Activated CD4-positive, alpha-beta T cell treated with anti-CD3 and anti-CD28 coated beads, Interleukin-2, Interleukin-4, amounts not matched to agents 100 ng/mL and 50 ng/mL, durations not matched to agents 16 hours and 8 hours (primary cell): Measurements from ENCODE around the gene CHIC2.
A peak's percentile ranks its signal among the peaks of the same experiment; 100 is the strongest.
"Not testable (repeated sequence)": the region's sequence is repeated elsewhere in the genome, so short reads cannot be mapped to it uniquely, and the experiment has no call there.

ENCODE experiments used
- DNase-seq: peaks from one replicate; pipeline ENCODE4 v3.0.0-alpha.2; 2020; ENCODE audit warnings: low spot score

CHIC2 gene

DNA sequence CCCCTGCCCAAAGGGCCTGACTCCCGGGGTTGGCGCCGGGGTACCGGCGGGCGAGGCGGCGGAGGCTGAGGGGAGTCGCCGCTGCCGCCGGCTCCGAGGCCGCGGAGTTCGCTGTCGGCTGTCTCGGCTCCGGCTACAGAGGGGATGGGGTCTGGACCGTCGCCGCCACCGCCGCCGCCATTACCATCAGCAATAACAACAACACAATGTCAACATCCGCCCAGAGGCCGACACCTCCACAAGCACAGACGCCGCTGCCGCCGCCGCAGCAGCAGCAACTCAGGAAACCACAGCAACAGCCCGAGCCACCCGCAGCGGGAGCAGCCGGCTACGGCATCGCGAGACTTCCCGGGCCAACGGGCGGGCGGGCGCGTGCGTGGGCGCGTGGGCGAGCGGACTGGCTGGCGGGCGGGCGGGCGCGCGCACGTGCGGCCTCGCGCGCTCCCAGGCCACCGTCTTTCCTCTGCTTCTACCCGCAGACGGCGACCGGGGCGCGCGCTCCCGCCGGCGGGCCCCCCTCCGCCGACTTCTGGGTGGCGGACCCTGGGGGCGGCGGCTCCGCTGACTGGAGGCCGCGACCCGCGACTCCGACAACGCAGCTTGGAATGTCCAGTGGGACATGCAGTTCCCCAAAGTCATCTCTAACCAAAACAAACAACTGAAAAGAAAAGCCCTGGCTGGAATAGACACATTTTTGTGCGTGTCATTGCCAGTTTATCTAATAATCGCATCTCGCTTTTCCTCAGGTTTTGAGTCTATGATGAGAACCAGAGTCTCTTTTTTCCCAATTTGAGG is at the start of gene CHIC2:
CHIC2 (minus strand) TSS at position 289 of the 795 bp plus-strand sequence. CDS start 305 bp downstream, outside the sequence.
- peak; percentile 96 for DNase-seq

DNA sequence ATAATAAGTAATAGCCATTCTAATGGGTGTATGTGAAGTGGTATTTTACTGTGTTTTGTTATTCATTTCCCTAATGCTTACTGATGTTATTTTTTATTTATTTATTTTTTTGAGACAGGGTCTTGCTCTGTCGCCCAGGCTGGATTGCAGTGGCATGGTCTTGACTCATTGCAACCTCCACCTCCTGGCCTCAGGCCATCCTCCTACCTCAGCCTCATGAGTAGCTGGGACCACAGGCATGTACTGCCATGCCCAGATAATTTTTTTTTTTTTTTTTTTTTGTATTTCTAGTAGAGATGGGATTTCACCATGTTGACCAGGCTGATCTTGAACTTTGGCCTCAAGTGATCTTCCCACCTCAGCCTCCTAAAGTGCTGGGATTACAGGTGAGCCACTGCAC is 48.8 kb upstream of the CHIC2 start:
- not testable (repeated sequence) for DNase-seq

DNA sequence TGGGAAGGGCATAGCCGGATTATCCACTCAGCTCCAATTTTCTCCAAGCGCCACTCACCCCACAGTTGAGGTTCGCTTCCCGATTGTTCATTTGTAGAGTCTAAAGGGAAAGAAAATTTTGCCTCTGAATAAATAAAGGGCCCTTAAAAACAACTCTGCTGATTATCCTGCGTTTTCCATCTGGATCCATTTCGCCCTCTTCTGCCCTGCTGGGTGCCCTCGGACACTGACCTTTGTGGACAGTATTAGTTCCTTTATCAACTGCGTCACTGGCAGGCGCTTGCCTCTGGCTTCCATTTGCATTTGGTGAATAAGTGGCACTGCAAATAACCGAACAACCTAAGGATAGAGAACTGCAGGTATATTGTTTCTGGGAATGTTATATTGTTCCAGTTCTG is 45.6 kb upstream of the CHIC2 start:
- no peak for DNase-seq

DNA sequence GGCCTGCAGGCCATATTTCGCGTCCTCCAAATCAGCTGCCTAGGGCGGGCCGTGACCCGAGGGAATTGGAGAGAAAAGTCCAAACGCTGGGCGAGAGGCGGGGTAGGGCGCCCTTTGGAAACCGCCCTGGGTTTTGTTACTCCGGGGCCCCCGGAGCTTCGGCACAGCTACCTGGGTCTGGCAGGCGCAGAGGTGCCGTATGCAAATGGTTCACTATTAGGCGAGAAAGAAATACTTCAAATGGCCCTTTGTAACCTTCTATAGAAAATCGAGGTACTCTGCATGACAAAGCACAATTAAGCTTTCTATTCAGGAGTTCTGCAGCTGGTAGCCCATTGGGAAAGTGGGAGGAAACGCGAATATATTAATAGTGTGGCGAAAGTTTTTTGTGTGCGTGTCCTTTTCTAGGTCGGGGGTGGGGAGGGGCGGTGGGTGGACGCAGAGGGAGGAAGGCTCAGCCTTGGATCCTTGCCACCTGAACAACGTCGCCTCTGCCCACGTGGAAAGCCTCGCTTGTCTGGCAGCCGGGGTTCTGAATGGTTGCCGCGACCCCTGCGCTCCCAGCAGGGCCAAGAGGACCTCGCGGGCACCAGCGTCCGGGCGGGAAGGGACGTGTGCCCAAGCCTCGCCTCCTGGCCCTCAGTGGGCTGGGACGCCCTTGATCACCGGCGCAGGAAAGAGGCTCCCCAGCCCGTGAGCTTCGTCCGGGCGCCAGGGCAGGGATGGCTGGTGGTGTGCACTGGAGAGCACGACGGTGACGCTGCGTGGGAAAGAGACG is 45.0 kb upstream of the CHIC2 start:
- no peak for DNase-seq

DNA sequence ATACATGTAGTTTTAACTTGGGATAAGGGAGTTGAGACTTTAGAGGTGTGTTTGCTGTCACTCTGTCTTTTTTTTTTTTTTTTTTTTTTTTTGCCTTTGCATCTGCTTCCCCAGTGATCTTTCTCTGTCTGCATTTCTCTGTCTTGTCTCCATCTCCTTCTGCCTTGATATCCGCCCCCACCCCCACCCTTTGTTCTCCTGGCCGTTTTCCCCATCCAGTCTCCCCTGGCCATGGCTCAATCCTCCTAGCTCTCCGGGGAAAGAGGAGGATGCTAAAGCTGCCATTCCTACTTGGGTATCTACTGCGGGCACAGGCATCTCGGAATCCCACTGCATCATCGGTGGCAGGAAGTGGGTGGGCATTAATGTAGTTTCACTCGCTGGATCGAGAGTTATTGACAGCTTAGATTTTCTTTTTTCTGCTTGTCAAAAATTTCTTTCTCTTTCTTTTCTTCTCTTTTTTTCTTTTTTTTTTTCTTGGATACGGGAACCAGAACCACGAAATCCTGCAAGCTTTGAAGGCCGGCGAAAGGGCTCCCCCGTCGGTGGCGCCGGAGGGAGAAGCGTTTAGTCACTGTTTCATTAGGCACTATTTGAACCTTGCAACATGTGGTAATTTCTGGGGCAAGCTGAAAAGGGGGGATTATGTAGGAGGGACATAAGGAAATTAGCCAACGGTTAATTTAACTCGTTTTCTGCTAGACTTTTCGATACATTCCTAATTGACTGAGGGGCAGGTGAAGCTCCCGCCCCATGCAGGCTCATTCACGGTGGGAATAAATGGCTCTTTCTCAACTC is 43.7 kb upstream of the CHIC2 start:
- DNase-seq: no peak

DNA sequence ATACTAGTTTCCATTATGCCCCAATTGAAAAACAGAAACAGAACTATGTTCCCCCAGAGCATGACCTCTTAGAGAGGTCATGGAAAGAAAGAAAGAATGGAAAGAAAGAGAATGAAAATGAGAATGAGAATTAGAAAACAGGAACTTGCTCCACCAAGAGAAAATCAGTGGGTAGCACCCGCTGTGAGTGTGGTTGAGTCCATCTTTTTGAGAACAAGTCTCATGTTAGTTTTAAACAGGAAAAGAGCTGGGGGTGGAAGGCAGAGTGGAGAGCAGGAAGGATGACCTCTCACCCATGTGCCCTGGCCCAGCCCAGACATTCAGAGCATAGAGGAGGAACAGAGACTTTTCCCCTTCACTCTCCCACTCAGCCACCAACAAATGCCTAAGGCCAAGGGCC is 40.5 kb upstream of the CHIC2 start:
- no peak for DNase-seq

DNA sequence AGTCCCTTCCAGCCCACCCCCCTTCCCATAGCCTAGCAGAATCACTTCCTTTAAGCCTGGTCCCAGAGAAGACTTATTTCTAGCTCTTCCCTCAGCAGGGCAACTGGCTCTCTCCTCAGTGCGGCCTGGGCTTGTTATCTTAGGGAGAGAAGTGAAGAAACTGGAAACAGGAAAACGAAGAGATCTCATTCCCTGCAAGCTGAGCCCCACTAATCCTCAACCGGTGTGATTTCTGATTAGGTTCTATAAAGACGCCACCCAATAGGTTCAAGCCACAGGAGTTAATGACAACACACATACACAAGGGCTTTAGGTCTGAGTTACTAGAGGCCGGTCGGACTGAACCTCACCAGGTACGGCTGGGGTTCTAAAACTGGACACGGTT is 38.8 kb upstream of the CHIC2 start:
- DNase-seq: no peak

DNA sequence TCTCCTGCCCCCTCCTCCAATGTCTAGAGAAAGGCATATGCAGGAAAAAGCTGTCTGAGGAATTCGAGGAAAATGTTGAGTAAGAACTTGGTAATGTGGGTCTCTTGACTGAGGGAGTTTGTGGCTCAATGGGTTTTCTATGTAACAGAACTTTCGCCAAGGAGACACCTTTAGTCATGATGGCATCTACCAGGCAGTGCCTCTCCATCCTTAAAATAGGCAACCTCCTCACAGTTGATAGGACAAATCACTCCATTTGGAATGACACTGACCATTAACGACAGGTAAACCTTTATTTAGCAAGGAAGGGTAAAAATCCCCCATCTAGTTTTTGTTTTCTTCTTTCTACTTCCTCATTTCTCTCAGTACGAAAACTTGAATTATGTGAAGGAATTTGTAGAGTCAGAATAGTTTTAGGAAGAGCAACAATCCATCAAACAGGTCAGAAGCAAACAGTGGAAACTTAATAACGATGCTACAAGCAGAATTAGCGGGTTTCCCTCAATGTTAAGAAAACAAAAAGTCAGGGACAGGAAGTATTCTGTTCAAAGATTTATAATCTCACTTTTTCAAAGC is 38.2 kb upstream of the CHIC2 start:
- DNase-seq: no peak

DNA sequence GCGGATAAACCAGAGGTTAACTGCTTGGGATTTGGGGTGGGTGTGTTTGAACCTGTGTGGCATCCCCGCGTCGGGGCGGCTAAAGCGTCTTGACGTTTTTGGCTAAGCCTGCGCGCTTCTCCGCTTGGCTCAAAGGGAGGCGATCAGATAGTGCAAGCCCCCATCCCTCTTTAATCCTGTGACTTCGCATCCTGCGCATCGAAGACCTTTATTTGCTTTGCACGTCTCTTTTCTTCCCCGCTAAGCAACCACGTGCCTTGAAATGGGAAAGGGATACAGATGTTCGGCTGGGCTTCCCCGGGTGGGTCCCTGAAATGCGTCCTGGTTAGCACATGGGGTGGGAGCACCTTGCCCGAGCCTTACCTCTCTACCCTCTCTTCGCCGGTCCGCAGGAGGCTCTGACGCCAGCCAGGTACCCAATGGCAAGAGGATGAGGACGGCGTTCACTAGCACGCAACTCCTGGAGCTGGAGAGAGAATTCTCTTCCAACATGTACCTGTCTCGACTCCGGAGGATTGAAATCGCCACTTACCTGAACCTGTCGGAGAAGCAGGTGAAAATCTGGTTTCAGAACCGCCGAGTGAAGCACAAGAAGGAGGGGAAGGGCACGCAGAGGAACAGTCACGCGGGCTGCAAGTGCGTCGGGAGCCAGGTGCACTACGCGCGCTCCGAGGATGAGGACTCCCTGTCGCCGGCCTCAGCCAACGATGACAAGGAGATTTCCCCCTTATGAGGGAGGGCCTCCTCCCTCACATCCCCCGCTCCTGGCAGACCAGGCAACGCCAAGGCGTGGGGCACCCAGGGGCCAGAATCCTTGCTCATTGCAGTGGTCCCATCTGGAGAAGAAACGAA is 37.0 kb upstream of the CHIC2 start:
- no peak for DNase-seq

DNA sequence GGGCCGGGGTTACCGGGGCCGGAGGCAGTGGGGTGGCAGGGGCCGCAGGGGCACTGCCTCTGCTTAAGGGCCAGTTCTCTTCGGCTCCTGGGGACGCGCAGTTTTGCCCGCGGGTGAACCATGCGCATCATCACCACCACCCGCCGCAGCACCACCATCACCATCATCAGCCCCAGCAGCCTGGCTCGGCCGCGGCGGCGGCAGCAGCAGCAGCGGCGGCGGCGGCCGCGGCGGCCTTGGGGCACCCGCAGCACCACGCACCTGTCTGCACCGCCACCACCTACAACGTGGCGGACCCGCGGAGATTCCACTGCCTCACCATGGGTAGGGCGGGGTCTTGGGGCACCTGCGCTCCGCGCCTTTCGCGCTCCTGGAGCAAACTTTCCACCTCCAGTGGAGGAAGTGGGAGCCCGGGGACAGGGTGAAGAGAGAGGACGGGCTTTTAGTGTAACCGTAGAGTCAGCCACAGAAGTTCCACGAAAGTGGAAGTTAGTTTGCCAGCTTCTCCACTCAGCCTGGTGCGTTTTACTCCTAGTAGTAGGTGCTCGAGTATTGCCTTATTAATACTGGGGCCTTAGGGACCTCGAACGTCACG is 36.3 kb upstream of the CHIC2 start:
- no peak for DNase-seq

DNA sequence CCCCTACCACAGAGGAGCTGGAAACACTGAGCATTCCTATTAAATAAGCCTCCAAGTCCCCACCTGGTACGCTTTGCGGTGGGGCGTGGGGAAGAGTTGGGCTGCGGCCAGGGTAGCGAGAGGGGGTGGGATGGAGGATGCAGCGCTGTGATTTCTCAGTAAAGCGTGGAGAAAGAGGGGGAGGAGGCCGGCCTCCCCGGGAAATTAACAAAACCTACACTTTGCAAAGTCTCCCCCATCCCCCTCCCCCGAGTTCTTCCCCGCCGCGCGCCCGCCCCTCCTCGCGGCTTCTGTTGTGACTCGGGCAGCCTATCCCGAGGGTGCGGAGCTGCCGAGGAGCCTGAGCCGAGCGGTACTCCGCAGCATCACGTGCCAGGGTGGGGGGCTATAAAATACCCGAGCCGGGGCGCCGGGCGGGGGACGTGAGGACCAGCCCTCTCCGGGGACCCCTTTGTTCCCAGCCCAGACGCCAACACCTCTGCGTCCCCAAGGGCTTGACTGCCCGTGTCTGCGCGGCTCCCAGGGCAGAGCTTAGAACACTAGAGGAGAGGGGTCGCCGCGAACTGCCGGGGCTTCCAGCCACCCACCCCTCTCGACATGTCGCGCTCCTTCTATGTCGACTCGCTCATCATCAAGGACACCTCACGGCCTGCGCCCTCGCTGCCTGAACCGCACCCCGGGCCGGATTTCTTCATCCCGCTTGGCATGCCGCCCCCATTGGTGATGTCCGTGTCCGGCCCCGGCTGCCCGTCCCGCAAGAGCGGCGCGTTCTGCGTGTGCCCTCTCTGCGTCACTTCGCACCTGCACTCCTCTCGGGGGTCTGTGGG is 35.6 kb upstream of the CHIC2 start, which contains the start of gene GSX2:
GSX2 (plus strand) TSS at position 416 of the 827 bp plus-strand sequence; CDS start at position 598, 182 bp downstream.
- DNase-seq: no peak

DNA sequence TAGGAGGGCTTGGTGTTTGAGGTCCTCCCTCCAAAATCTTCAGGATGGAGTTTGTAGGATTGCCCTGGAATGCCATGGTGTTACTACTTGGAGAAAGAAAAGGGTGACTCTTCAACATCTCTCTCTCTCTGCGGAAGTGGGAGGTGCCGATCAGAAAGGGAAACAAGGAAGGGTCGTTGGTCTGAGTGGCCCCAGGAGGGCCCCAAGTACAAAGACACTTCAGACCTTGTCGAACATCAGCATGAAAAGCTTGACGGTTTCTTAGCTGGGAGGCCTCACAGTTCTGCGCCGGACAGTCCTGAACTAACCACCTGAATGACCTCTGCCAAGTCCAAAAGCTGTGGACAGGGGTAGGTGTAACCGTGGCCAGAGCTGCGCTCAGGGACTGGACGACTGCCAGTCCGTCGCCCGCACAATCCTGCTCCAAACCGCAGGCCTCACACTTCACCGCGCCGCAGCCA is 34.9 kb upstream of the CHIC2 start:
- DNase-seq: no peak

DNA sequence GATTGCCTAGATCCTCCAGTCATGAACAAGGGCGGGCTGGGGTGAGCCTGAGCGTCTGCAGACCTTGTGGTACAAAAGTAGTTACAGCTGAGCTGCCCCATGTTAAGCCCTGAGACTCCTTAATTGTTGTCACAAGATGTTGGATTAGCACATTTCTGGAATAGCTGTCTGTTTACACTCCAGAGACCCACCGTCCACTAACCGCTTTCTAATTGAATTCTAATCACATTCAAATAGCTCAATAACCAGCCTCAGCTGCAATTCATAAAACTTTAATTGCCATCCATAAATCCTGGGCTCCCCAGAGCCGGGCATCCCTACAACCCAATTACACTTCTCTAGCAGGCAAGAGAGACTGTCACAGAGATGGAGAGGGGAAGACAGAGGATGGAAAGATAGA is 34.0 kb upstream of the CHIC2 start:
- no peak for DNase-seq

DNA sequence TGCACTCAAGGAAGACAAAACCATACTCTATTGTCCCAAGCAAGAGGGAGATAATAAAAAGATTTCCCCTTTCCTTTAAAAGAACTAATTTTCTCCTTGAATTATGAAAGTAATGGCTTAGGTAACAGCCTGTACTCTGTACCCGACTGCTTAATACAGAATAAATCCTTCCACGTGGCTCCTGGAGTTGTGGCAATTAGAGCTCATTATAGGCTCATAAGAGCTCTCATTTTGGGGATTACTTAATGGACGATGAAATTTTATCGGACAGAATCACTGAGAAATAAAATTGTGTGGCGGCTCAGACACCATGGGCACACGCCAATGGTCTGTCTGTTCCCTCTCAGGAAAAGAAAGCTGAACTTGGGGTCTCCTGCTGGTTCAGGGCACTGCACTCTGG is 32.7 kb upstream of the CHIC2 start:
- DNase-seq: no peak

DNA sequence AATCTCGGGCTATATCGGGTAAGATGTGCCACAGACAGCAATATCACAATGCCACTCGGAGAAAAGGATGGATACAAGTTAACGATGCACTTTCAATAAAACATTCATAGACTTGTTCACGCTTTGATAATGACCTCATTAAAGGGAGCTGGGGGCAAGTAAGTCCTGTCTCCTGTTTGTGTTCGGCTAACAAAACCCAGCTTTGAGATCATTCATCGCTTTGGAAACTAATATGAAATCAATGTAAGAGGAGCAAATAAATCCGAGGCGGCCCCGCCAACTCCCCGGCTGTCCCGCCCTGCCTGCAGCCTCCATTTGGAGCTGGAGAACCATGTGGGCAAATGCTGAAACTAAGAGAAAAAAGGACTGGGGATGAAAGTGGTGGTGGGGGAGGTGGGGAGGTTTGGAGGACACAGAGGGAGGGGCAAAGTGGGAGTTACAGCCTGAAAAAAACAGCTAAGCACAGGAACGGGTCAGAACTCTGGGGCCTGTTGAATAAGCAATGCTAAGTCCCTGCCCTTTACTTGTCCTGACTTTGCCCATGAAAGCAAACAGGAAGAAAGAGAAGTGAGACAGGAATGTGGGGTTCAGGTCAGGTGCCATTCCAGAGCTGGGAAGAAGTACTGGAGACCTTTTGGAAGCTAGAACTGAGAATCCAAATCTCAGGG is 32.0 kb upstream of the CHIC2 start:
- DNase-seq: no peak

DNA sequence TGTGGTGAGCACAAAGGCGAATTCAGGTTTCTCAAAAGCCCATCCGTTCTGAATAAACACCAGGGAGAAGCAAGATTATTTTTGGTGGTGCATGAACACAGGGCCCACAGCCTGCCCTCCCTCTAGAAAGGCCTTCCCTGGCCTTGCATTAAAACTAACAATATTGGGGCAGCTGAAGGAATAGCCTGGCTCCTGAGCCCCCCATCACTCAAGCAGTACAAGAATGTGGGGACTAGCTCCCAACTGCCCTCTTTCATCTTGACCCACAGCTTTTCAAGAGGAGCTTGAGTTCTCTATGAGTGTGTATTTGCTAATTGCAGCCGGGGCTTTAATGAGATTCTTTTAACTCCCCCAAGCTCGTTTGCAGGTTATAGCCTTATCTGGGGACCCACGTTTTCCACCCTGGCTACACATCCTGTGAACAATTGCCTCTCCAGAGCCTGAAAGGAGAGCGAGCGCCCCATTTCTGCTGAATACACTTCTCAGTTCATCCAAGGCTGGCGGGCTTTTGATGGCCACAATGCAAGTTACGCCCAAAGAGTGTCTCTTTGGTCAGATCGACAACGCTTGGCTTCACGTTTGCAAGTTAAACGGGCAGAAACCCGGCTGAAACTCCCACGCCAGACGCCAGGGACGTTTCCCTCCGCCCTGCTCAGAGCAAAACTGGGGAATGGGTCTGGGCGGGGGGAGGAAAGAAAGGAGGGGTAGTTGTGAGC is 30.9 kb upstream of the CHIC2 start:
- DNase-seq: no peak

DNA sequence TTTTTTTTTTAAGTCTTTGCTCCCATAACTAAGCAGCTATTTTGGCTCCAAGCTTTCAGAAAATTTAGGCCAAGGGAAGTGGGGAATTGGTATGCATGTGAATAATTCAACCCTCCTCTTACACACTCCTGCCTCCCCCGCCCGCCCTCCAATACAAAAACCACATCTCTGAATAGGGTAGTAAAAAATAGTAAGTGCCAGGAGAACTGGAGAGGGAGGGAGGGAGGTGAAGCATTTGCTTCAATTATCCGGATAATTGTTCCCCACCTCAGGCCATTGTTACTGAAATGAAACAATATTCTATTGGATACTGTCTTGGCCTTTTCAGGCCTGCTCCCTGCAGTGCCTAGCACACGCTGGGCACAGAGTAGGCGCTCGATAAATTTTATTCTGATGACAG is 30.0 kb upstream of the CHIC2 start:
- no peak for DNase-seq
